Measurements from ENCODE around the gene URM1.
"Not testable (repeated sequence)": the region's sequence is repeated elsewhere in the genome, so short reads cannot be mapped to it uniquely, and the experiment has no call there.

Gene URM1

DNA sequence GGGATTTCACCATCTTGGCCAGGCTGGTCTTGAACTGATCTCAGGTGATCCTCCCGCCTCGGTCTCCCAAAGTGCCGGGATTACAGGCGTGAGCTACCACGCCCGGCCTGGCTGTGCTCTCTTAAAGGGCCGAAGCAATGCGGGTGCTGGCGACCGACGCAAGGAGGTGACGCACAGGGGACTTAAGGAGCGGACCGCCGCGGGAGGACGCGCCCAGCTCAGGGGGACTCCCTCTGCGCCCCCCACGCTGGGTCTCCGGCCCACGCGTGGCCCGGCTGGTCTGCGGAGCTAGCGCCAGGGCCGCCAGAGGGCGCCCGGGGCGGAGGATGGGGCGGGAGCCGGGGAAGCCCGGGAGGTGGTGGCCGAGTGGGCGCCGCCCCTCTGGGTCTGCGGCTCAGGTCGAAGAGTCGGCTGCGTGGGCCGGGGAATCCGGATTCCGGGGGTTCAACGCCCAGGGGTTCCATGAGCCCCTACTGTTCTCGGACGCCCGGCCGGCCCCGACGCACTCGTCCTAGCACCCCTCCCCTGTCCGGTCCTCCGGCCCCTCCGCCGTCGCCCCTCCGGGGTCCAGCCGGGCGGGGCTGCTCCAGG lies 49.0 kb downstream of the URM1 start:
- DNase-seq (ENCODE audit: low read depth) = peak; percentile 45
- TF ChIP-seq, protein P1, sequence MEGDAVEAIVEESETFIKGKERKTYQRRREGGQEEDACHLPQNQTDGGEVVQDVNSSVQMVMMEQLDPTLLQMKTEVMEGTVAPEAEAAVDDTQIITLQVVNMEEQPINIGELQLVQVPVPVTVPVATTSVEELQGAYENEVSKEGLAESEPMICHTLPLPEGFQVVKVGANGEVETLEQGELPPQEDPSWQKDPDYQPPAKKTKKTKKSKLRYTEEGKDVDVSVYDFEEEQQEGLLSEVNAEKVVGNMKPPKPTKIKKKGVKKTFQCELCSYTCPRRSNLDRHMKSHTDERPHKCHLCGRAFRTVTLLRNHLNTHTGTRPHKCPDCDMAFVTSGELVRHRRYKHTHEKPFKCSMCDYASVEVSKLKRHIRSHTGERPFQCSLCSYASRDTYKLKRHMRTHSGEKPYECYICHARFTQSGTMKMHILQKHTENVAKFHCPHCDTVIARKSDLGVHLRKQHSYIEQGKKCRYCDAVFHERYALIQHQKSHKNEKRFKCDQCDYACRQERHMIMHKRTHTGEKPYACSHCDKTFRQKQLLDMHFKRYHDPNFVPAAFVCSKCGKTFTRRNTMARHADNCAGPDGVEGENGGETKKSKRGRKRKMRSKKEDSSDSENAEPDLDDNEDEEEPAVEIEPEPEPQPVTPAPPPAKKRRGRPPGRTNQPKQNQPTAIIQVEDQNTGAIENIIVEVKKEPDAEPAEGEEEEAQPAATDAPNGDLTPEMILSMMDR (conservative IDR thresholded peaks at IDR 0.05; ENCODE audit: control insufficient read depth, insufficient read depth, low read depth, low read length) = peak; percentile 45
- H3K4me3 ChIP-seq (ENCODE audit: control insufficient read depth, low read depth, low read length) = peak overlapping the region; percentile 83

DNA sequence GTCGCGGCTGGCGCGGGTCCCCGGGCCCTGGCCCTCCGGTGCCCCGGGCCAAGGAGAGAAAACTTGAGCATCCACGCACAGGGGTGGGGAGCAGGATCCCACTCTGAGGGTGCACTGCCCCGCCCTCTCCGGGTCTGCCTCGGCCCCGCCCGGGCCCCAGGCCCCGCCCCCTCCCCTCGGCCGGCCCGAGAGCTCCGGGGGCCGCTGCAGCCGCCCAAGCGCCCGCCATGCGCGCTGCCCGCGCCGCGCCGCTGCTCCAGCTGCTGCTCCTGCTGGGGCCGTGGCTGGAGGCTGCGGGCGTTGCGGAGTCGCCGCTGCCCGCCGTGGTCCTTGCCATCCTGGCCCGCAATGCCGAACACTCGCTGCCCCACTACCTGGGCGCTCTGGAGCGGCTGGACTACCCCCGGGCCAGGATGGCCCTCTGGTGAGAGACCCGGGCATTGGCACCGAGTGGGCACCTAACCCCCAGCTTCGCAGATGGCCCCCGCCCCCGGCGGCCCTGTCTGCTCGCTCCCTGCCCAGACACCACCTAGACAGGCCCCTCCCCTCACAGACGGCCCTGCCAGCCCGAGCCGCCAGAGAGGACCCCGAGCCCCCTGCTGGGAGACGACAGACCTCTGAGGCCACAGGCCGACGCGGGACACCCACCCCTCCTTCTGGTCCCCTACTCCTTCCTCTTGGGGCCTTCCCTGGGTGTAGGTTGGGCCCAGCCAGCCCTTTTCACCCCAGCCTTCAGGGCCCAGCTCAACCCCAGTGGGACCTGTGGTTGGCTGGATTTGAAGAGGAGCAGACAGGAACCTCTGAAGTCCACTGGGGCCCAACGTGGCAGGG lies 49.7 kb downstream of the URM1 start, which contains the start of gene CERCAM:
CERCAM (plus strand) TSS at position 207 of the 831 bp plus-strand sequence; CDS start at position 228, 21 bp downstream.
- peak within 1 kb of the TSS; percentile 83 for H3K4me3 ChIP-seq (ENCODE audit: control insufficient read depth, low read depth, low read length)
- peak; percentile 30 for DNase-seq (ENCODE audit: low read depth)
- TF ChIP-seq, protein P1 (conservative IDR thresholded peaks at IDR 0.05; ENCODE audit: control insufficient read depth, insufficient read depth, low read depth, low read length) = no peak

DNA sequence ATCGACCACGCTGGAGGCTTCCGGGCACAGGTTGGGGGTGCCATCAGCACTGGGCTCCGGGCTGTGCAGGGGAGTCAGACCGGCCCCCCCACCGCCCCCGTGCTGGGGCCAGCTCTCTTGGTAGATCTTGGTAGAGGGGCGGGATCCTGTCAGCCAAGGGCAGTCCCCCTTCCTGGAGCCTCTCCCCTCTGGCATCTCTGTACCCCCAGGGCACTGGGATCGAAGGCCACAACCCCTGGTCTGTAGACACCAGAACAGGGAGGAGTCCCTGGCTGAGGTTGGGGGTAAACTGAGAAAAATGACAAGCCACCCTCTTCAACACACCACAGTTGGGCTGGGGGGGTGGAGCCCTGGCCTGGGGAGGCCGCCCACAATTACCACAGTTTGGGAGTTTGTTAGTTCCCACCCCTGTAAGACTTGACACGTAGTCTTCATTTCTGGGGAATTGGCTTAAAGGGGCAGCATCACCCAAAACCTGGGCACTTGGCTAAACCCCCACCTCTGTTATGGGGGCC lies 50.4 kb downstream of the URM1 start:
- peak overlapping the region; percentile 83 for H3K4me3 ChIP-seq (ENCODE audit: control insufficient read depth, low read depth, low read length)

DNA sequence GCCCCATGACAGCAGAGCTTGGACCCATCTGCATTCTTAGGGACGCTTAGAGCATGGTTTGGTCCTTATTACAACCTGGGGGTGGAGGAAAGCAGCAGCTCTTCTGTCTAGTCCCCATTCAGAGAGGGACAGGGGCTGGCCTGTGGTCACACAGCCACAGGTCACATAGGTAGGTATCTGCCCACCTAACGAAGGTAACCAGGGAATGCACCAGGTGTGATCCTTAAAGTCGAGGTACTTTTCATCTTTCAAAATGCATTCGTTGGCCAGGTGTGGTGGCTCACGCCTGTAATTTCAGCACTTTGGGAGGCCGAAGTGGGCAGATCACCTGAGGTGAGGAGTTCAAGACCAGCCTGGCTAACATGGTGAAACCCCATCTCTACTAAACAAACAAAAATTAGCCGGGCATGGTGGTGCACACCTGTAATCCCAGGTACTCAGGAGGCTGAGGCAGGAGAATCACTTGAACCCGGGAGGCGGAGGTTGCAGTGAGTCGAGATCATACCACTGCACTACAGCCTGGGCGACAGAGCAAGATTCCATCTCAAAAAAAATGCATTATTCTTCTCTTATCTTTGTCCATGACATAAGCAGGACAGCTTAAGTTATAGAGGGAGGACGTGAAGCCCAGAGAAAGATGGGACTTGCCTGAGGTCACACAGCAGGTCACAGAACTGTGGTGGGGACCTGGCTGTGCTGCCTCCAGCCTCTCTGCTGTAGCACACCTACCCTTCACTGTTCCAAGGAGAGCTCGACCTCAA lies 51.0 kb downstream of the URM1 start:
- peak overlapping the region; percentile 83 for H3K4me3 ChIP-seq (ENCODE audit: control insufficient read depth, low read depth, low read length)
- not testable (repeated sequence) for DNase-seq (ENCODE audit: low read depth)

More for the DNA sequence above, 50.4 kb downstream of the URM1 start:
- DNase-seq (ENCODE audit: low read depth) = peak; percentile 42
- TF ChIP-seq, protein P1 (conservative IDR thresholded peaks at IDR 0.05; ENCODE audit: control insufficient read depth, insufficient read depth, low read depth, low read length) = no peak

DNA sequence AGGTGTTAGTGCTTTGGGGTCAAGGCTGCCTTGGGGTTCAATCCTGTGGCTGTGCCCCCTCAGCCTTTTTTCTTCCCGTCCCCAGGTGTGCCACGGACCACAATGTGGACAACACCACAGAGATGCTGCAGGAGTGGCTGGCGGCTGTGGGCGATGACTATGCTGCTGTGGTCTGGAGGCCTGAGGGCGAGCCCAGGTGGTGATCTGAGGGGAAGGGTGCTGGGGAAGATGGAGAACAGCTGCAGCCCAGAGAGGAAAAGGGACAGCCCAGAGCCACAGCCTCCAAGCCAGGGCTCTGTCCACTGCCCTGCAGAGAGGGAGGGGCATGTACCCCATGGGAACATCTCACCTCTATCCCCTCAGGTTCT lies 51.6 kb downstream of the URM1 start:
- TF ChIP-seq, protein P1 (conservative IDR thresholded peaks at IDR 0.05; ENCODE audit: control insufficient read depth, insufficient read depth, low read depth, low read length) = no peak
- no peak for DNase-seq (ENCODE audit: low read depth)
- no peak overlapping the region for H3K4me3 ChIP-seq (ENCODE audit: control insufficient read depth, low read depth, low read length)

DNA sequence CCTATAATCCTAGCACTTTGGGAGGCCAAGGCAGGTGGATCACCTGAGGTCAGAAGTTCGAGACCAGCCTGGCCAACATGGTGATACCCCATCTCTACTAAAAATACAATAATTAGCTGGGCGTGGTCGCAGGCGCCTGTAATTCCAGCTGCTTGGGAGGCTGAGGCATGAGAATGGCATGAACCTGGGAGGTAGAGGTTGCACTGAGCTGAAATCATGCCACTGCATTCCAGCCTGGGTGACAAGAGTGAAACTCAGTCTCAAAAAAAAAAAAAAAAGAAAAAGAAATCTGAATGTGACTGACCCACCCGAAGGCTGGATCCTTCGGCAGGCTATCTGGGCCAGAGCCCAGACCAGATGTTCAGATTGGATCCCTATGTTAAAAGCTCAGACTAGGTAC lies 52.2 kb downstream of the URM1 start:
- DNase-seq (ENCODE audit: low read depth); H3K4me3 ChIP-seq (ENCODE audit: control insufficient read depth, low read depth, low read length): not testable (repeated sequence)

DNA sequence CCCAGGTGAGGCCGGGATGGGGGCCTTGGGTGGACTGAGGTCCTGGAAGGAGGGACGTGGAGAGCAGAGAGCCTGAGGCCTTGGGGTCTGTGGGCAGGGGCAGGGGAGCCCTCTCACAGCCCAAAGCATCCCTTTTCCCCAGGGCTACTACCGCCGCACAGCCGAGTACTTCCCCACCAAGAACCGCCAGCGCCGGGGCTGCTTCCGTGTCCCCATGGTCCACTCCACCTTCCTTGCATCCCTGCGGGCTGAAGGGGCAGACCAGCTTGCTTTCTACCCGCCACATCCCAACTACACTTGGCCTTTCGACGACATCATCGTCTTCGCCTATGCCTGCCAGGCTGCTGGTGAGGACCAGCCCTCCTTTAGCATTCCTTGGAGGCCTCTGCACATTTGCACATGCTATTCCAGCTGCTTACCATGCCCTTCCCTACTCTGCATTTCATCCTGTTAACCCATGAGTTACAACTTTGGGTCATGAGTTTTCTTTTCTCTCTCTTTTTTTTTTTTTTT lies 53.1 kb downstream of the URM1 start:
- no peak overlapping the region for H3K4me3 ChIP-seq (ENCODE audit: control insufficient read depth, low read depth, low read length)
- TF ChIP-seq, protein P1 (conservative IDR thresholded peaks at IDR 0.05; ENCODE audit: control insufficient read depth, insufficient read depth, low read depth, low read length) = no peak
- DNase-seq (ENCODE audit: low read depth) = no peak
